GM11168 (cell line): ENCODE results near the gene CYB5R3.
"Not testable (repeated sequence)": the region's sequence is repeated elsewhere in the genome, so short reads cannot be mapped to it uniquely, and the experiment has no call there.

Experiments
- in situ Hi-C: fragments of 300-500 bp; cut with MboI; formaldehyde crosslinking; loops from one replicate; pipeline ENCODE4 v1.12.0; 2022; ENCODE audit warnings: low sequenced_read_pairs; ENCODE audit not compliant: unreplicated experiment

CYB5R3 gene

GRCh38 chr22:42679691-42680090, 30.5 kb upstream of the CYB5R3 start:
- in situ Hi-C loops: no loop called here

- in situ Hi-C loops: no loop called here
These were observed 29.7 kb upstream of the CYB5R3 start for GRCh38 chr22:42678894-42679293.

- in situ Hi-C loops: not testable (repeated sequence)
These were observed 28.7 kb upstream of the CYB5R3 start for GRCh38 chr22:42677936-42678335.

- in situ Hi-C loops: no loop called here
These were observed 26.9 kb upstream of the CYB5R3 start for GRCh38 chr22:42676059-42676607.

GRCh38 chr22:42673898-42674401, 24.8 kb upstream of the CYB5R3 start:
- in situ Hi-C loops: no loop called here

GRCh38 chr22:42673071-42673470, 23.9 kb upstream of the CYB5R3 start:
- in situ Hi-C loops: not testable (repeated sequence)

GRCh38 chr22:42670921-42671709, 21.9 kb upstream of the CYB5R3 start:
- in situ Hi-C loops: no loop called here

- in situ Hi-C loops: no loop called here
These were observed 20.9 kb upstream of the CYB5R3 start for GRCh38 chr22:42670046-42670445.

GRCh38 chr22:42666393-42666792, 17.2 kb upstream of the CYB5R3 start:
- in situ Hi-C loops: not testable (repeated sequence)

- in situ Hi-C loops: no loop called here
These were observed 16.0 kb upstream of the CYB5R3 start for GRCh38 chr22:42664976-42665831.

- in situ Hi-C loops: no loop called here
These were observed 13.0 kb upstream of the CYB5R3 start for GRCh38 chr22:42661985-42662831.

- in situ Hi-C loops: no loop called here
These were observed 7.4 kb upstream of the CYB5R3 start for GRCh38 chr22:42656578-42656977.

GRCh38 chr22:42655693-42656092, 6.5 kb upstream of the CYB5R3 start:
- in situ Hi-C loops: no loop called here

GRCh38 chr22:42654436-42655073, 5.4 kb upstream of the CYB5R3 start:
- in situ Hi-C loops: no loop called here

- in situ Hi-C loops: no loop called here
These were observed 4.8 kb upstream of the CYB5R3 start for GRCh38 chr22:42653999-42654398.

GRCh38 chr22:42651134-42651533, 1.9 kb upstream of the CYB5R3 start:
- in situ Hi-C loops: no loop called here

- in situ Hi-C loops: no loop called here
These were observed 585 bp downstream of the CYB5R3 start for GRCh38 chr22:42648368-42649245.

- in situ Hi-C loops: no loop called here
These were observed 1.2 kb downstream of the CYB5R3 start for GRCh38 chr22:42648017-42648367.
